Measurements from ENCODE around the gene C19orf53. TPM values are rescaled to one million over a fixed set of nuclear protein-coding genes. Genes with fewer than 3 reads are reported as not detected.

C19orf53 gene
- polyA plus RNA-seq, 1 donor (not counting 4 experiments of a cell fraction or from before 2014, with no cell fraction given), result 143 TPM

DNA sequence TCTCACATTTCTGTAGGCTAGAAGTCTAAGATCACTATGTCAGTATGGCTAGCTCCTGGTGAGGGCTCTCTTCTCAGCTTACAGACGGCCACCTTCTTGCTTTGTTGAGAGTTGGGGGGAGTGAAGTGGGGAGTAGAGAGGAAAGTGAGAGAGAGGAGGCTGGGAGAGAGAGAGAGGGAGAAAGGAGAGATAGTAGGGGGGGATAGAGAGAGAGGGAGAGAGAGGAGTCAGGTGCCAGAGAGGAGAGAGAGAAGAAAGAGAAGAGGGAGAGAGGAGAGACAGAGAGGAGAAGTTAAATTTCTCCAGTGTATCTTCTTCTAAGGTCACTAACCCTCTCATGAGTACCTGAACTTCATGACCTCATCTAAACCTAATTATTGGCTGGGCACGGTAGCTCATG, 49.6 kb downstream of the C19orf53 start:
- Histone ChIP-seq H3K27ac (ENCODE audit: control insufficient read depth, insufficient read depth, low read length) (no peak overlapping the region), H3K9me1 (ENCODE audit: control insufficient read depth, extremely low read depth, insufficient read depth, low read length) (no peaks in the 10 kb centered on the region), H3K4me1 (ENCODE audit: control insufficient read depth, extremely low read depth, insufficient read depth, low read length) (no peaks in the 10 kb centered on the region), H3K79me2 (ENCODE audit: control insufficient read depth, insufficient read depth, low read length) (no peaks in the 10 kb centered on the region), H3K9me3 (ENCODE audit: control insufficient read depth, low read depth, low read length) (no peaks in the 10 kb centered on the region), H4K20me1 (ENCODE audit: control insufficient read depth, extremely low read depth, insufficient read depth, low read length) (no peaks in the 10 kb centered on the region), H3K9ac (ENCODE audit: control insufficient read depth, extremely low read depth, insufficient read depth, low read length) (no peak overlapping the region), H3K4me3 (ENCODE audit: control insufficient read depth in 2 of 3, extremely low read depth in 1 of 3, insufficient read depth in 2 of 3, low read depth in 1 of 3, low read length in 3 of 3) (no peak overlapping the region), H3K4me2 (ENCODE audit: control insufficient read depth, extremely low read depth, insufficient read depth, low read depth, low read length) (no peak overlapping the region), H2AFZ (ENCODE audit: control insufficient read depth, low read length) (no peak overlapping the region), H3K36me3 (ENCODE audit: control insufficient read depth in 2 of 2, extremely low read depth in 1 of 2, insufficient read depth in 2 of 2, low read length in 2 of 2) (peaks cover 0 to 15% of the 10 kb centered on the region in 2 experiments), H3K27me3 (ENCODE audit: control insufficient read depth, extremely low read depth, insufficient read depth, low read length) (no peaks in the 10 kb centered on the region)
- DNase-seq (ENCODE audit: low read depth, low spot score), result no peak
- dilution Hi-C loops (cut with MboI; ENCODE audit: extremely low pct_ligation_motif_present, low sequenced_read_pairs), result no loop called here
- FAIRE-seq, result no peak
- TF ChIP-seq, protein P1, sequence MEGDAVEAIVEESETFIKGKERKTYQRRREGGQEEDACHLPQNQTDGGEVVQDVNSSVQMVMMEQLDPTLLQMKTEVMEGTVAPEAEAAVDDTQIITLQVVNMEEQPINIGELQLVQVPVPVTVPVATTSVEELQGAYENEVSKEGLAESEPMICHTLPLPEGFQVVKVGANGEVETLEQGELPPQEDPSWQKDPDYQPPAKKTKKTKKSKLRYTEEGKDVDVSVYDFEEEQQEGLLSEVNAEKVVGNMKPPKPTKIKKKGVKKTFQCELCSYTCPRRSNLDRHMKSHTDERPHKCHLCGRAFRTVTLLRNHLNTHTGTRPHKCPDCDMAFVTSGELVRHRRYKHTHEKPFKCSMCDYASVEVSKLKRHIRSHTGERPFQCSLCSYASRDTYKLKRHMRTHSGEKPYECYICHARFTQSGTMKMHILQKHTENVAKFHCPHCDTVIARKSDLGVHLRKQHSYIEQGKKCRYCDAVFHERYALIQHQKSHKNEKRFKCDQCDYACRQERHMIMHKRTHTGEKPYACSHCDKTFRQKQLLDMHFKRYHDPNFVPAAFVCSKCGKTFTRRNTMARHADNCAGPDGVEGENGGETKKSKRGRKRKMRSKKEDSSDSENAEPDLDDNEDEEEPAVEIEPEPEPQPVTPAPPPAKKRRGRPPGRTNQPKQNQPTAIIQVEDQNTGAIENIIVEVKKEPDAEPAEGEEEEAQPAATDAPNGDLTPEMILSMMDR (optimal IDR thresholded peaks at IDR 0.05 in 1 of 3, IDR thresholded peaks at IDR 0.05 in 1 of 3, conservative IDR thresholded peaks at IDR 0.05 in 1 of 3; ENCODE audit: extremely low read depth in 1 of 3, insufficient read depth in 2 of 3, low read length in 3 of 3), result no peak
- no peak for TF ChIP-seq EZH2 (IDR thresholded peaks at IDR 0.05; ENCODE audit: low read length)

DNA sequence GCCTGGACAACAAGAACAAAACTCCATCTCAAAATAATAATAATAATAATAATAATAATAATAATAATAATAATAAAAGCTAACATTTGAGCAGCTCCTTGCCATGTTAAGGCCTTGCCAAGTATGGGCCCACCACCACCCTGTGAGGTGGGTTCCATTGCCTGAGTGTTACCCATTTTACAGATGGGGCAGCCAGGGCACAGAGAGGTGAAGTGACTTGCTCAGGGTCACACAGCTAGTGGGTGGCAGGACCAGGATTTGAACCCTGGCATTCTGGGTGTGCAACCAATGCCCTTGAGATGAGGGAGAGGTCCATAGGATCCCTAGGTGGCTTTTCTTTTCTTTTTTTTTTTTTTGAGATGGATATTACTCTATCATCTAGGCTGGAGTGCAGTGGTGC, 50.4 kb downstream of the C19orf53 start:
- no peak overlapping the region for H3K4me2 ChIP-seq (ENCODE audit: control insufficient read depth, extremely low read depth, insufficient read depth, low read depth, low read length)
- dilution Hi-C loops (cut with MboI; ENCODE audit: extremely low pct_ligation_motif_present, low sequenced_read_pairs), result no loop called here
- H2AFZ ChIP-seq (ENCODE audit: control insufficient read depth, low read length), result no peak overlapping the region
- no peaks in the 10 kb centered on the region for H3K9me1 ChIP-seq (ENCODE audit: control insufficient read depth, extremely low read depth, insufficient read depth, low read length)
- no peak overlapping the region for H3K4me3 ChIP-seq (ENCODE audit: control insufficient read depth in 2 of 3, extremely low read depth in 1 of 3, insufficient read depth in 2 of 3, low read depth in 1 of 3, low read length in 3 of 3)
- no peak overlapping the region for H3K9ac ChIP-seq (ENCODE audit: control insufficient read depth, extremely low read depth, insufficient read depth, low read length)
- DNase-seq (ENCODE audit: low read depth, low spot score), result no peak
- no peak for TF ChIP-seq EZH2 (IDR thresholded peaks at IDR 0.05; ENCODE audit: low read length)
- TF ChIP-seq, protein P1 (optimal IDR thresholded peaks at IDR 0.05 in 1 of 3, IDR thresholded peaks at IDR 0.05 in 1 of 3, conservative IDR thresholded peaks at IDR 0.05 in 1 of 3; ENCODE audit: extremely low read depth in 1 of 3, insufficient read depth in 2 of 3, low read length in 3 of 3), result no peak
- H3K27ac ChIP-seq (ENCODE audit: control insufficient read depth, insufficient read depth, low read length), result no peak overlapping the region
- no peak for FAIRE-seq
- H4K20me1 ChIP-seq (ENCODE audit: control insufficient read depth, extremely low read depth, insufficient read depth, low read length), result no peaks in the 10 kb centered on the region
- H3K27me3 ChIP-seq (ENCODE audit: control insufficient read depth, extremely low read depth, insufficient read depth, low read length), result no peaks in the 10 kb centered on the region
- no peaks in the 10 kb centered on the region for H3K9me3 ChIP-seq (ENCODE audit: control insufficient read depth, low read depth, low read length)
- no peaks in the 10 kb centered on the region for H3K4me1 ChIP-seq (ENCODE audit: control insufficient read depth, extremely low read depth, insufficient read depth, low read length)
- no peaks in the 10 kb centered on the region for H3K79me2 ChIP-seq (ENCODE audit: control insufficient read depth, insufficient read depth, low read length)
- H3K36me3 ChIP-seq (ENCODE audit: control insufficient read depth in 2 of 2, extremely low read depth in 1 of 2, insufficient read depth in 2 of 2, low read length in 2 of 2), result peaks cover 0 to 14% of the 10 kb centered on the region in 2 experiments
